H1 (cell line): ENCODE measurements around the gene MSH5. TPM values are rescaled to one million over a fixed set of nuclear protein-coding genes. Genes with fewer than 3 reads are reported as not detected.
A peak's percentile ranks its signal among the peaks of the same experiment; 100 is the strongest.

Experiments used
- CTCF ChIA-PET: fragments of 300-600 bp; sonication (Branson Sonifier 250); formaldehyde crosslinking; loops from one replicate; lab custom pipeline; 2021; ENCODE audit not compliant: partially characterized antibody; lab: Charles Lee
- POLR2A ChIA-PET: fragments of 300-600 bp; sonication (Branson Sonifier 250); formaldehyde crosslinking; loops from one replicate; lab custom pipeline; 2021; ENCODE audit warnings: inconsistent platforms; ENCODE audit not compliant: partially characterized antibody; lab: Charles Lee
- DNase-seq, 2 experiments: peaks; one replicate each; pipeline versions ENCODE4 v3.0.0 to v3.0.0-alpha.2; 2010 to 2022; ENCODE audit warnings: low spot score in 2 of 2, low read depth in 1 of 2, mixed read lengths in 1 of 2
- FAIRE-seq: peaks from 2 replicates; lab custom pipeline; 2011; peaks lifted over from hg19 to GRCh38; lab: Jason Lieb, UNC
- H2AFZ ChIP-seq: 2 replicates; pipeline ENCODE4 v1.8.1; 2012; ENCODE audit warnings: low read length, inconsistent platforms
- H2AK5ac ChIP-seq: 2 replicates; pipeline ENCODE4 v1.6.1; 2013; ENCODE audit warnings: low read depth, low read length
- H2BK120ac ChIP-seq: replicated peaks from 2 replicates; pipeline ENCODE3; 2013; ENCODE audit warnings: low read depth, low read length, inconsistent platforms
- H2BK12ac ChIP-seq: 2 replicates; pipeline ENCODE4 v1.6.1; 2013; ENCODE audit warnings: low read depth, low read length
- H2BK15ac ChIP-seq: 2 replicates; pipeline ENCODE4 v1.6.1; 2013; ENCODE audit warnings: low read length
- H2BK20ac ChIP-seq: 2 replicates; pipeline ENCODE4 v1.6.1; 2013; ENCODE audit warnings: low read length
- H2BK5ac ChIP-seq: 2 replicates; pipeline ENCODE4 v1.6.1; 2013; ENCODE audit warnings: low read depth, low read length
- H3K14ac ChIP-seq: 2 replicates; pipeline ENCODE4 v1.6.1; 2013; ENCODE audit warnings: inconsistent platforms; ENCODE audit not compliant: insufficient read length
- H3K18ac ChIP-seq: 2 replicates; pipeline ENCODE4 v1.6.1; 2013; ENCODE audit warnings: low read length; ENCODE audit errors: extremely low read depth
- H3K23ac ChIP-seq: 2 replicates; pipeline ENCODE4 v1.6.1; 2013; ENCODE audit warnings: inconsistent platforms; ENCODE audit not compliant: insufficient read length
- H3K23me2 ChIP-seq: 2 replicates; pipeline ENCODE4 v1.6.1; 2013; ENCODE audit warnings: low read depth, low read length
- H3K27ac ChIP-seq: 2 replicates; pipeline ENCODE4 v1.6.1; 2011; ENCODE audit warnings: low read depth, low read length, inconsistent platforms
- H3K27me3 ChIP-seq, 4 experiments: replicated peaks in 1 of 4; 1 replicate in 1 of 4; 2 replicates in 3 of 4; pipeline versions ENCODE4 v1.6.1 to v1.8.1; 2011 to 2013; ENCODE audit warnings: low read length in 3 of 4, mild to moderate bottlenecking in 3 of 4, inconsistent platforms in 2 of 4, mixed read lengths in 2 of 4, moderate library complexity in 1 of 4; ENCODE audit not compliant: control insufficient read depth in 3 of 4, insufficient read depth in 3 of 4; ENCODE audit errors: extremely low read depth in 1 of 4
- H3K36me3 ChIP-seq, 4 experiments: 2 replicates each; pipeline versions ENCODE4 v1.6.1 to v1.8.1; 2011 to 2013; ENCODE audit warnings: mild to moderate bottlenecking in 4 of 4, low read length in 3 of 4, moderate library complexity in 2 of 4, control low read depth in 1 of 4, inconsistent platforms in 1 of 4; ENCODE audit not compliant: insufficient read depth in 4 of 4, control insufficient read depth in 2 of 4
- H3K4ac ChIP-seq: replicated peaks from 2 replicates; pipeline ENCODE3; 2013; ENCODE audit warnings: low read length, low read depth, mixed read lengths, inconsistent platforms; ENCODE audit not compliant: insufficient read length
- H3K4me1 ChIP-seq, 4 experiments: replicated peaks in 1 of 4; 1 replicate in 1 of 4; 2 replicates in 3 of 4; pipeline versions ENCODE4 v1.6.1 to v1.8.1; 2011 to 2013; ENCODE audit warnings: low read length in 3 of 4, inconsistent platforms in 2 of 4, mixed read lengths in 1 of 4; ENCODE audit not compliant: insufficient read depth in 4 of 4, control insufficient read depth in 3 of 4
- H3K4me2 ChIP-seq, 2 experiments: 2 replicates each; pipeline versions ENCODE4 v1.6.1 to v1.8.1; 2011 to 2013; ENCODE audit warnings: low read depth in 2 of 2, low read length in 2 of 2, control low read depth in 1 of 2, inconsistent platforms in 1 of 2, mild to moderate bottlenecking in 1 of 2; ENCODE audit not compliant: insufficient read depth in 1 of 2
- H3K4me3 ChIP-seq, 4 experiments: fragments of 200-600, 300-600 bp in 1 of 4; sonication (generic), shearing (Covaris generic), sonication (Bioruptor Twin) in 1 of 4; 2 replicates each; pipeline versions ENCODE4 v1.5.1 to v1.8.1; 2011 to 2016; ENCODE audit warnings: low read length in 4 of 4, low read depth in 3 of 4, control low read depth in 2 of 4, inconsistent platforms in 2 of 4, mild to moderate bottlenecking in 2 of 4, mixed read lengths in 1 of 4, moderate library complexity in 1 of 4; ENCODE audit not compliant: insufficient read depth in 2 of 4; ENCODE audit errors: extremely low read depth in 1 of 4
- H3K56ac ChIP-seq: replicated peaks from 2 replicates; pipeline ENCODE3; 2013; ENCODE audit warnings: low read depth, mild to moderate bottlenecking, mixed read lengths, low read length, inconsistent platforms; ENCODE audit not compliant: insufficient read length
- H3K79me1 ChIP-seq: 2 replicates; pipeline ENCODE4 v1.6.1; 2013; ENCODE audit warnings: low read depth, low read length, control low read depth
- H3K79me2 ChIP-seq, 2 experiments: 2 replicates each; pipeline versions ENCODE4 v1.6.1 to v1.8.1; 2012 to 2013; ENCODE audit warnings: low read length in 2 of 2, mild to moderate bottlenecking in 2 of 2, inconsistent platforms in 1 of 2; ENCODE audit not compliant: insufficient read depth in 2 of 2, control insufficient read depth in 1 of 2
- H3K9ac ChIP-seq, 4 experiments: replicated peaks in 1 of 4; 1 replicate in 1 of 4; 2 replicates in 3 of 4; pipeline versions ENCODE4 v1.6.1 to v1.8.1; 2011 to 2013; ENCODE audit warnings: low read depth in 3 of 4, low read length in 3 of 4, control low read depth in 2 of 4, mild to moderate bottlenecking in 2 of 4, moderate library complexity in 2 of 4, inconsistent platforms in 1 of 4; ENCODE audit errors: extremely low read depth in 1 of 4
- H3K9me3 ChIP-seq, 2 experiments: 2 replicates each; pipeline versions ENCODE4 v1.6.1 to v1.8.1; 2012 to 2013; ENCODE audit warnings: mild to moderate bottlenecking in 2 of 2, moderate library complexity in 2 of 2, control low read depth in 1 of 2, inconsistent platforms in 1 of 2, low read depth in 1 of 2, low read length in 1 of 2, mixed read lengths in 1 of 2; ENCODE audit not compliant: insufficient read depth in 2 of 2
- H4K20me1 ChIP-seq, 2 experiments: replicated peaks in 1 of 2; 2 replicates each; pipeline versions ENCODE3 to v1.8.1; 2011 to 2013; ENCODE audit warnings: inconsistent platforms in 2 of 2, low read length in 2 of 2, mild to moderate bottlenecking in 1 of 2; ENCODE audit not compliant: insufficient read depth in 2 of 2, control insufficient read depth in 1 of 2
- H4K5ac ChIP-seq: 2 replicates; pipeline ENCODE4 v1.6.1; 2013; ENCODE audit warnings: low read length, low read depth, mixed read lengths, inconsistent platforms; ENCODE audit not compliant: insufficient read length
- H4K8ac ChIP-seq: 2 replicates; pipeline ENCODE4 v1.8.0; 2013; ENCODE audit warnings: mild to moderate bottlenecking, moderate library complexity, low read length, inconsistent platforms; ENCODE audit not compliant: insufficient read depth; ENCODE audit errors: extremely low read depth
- H4K91ac ChIP-seq: replicated peaks from 2 replicates; pipeline ENCODE3; 2013; ENCODE audit warnings: low read length, mixed read lengths, inconsistent platforms; ENCODE audit not compliant: insufficient read length
- ATF3 ChIP-seq: IDR thresholded peaks from 2 replicates; pipeline ENCODE4 v1.6.1; 2011; ENCODE audit warnings: low read depth, mild to moderate bottlenecking, low read length; ENCODE audit not compliant: insufficient read depth
- BRCA1 ChIP-seq: IDR thresholded peaks from 2 replicates; pipeline ENCODE4 v1.6.1; 2012; ENCODE audit warnings: low read depth, low read length, improper control_type of control experiment
- CBX8 ChIP-seq: fragments of 300-800, 300-1000 bp; sonication (generic); IDR thresholded peaks from 2 replicates; pipeline ENCODE4 v1.7.1; 2016; ENCODE audit warnings: low read depth, low read length, borderline replicate concordance
- E2F6 ChIP-seq: IDR thresholded peaks from 2 replicates; pipeline ENCODE4 v1.6.1; 2012; ENCODE audit warnings: inconsistent platforms
- FOSL1 ChIP-seq: IDR thresholded peaks from 2 replicates; pipeline ENCODE4 v1.6.1; 2011; ENCODE audit warnings: mild to moderate bottlenecking, low read depth, low read length, moderate library complexity; ENCODE audit not compliant: insufficient read depth
- GTF2F1 ChIP-seq: IDR thresholded peaks from 2 replicates; pipeline ENCODE4 v1.6.1; 2012; ENCODE audit warnings: low read depth, low read length, improper control_type of control experiment, borderline replicate concordance
- JUND ChIP-seq: IDR thresholded peaks from 2 replicates; pipeline ENCODE4 v1.6.1; 2011; ENCODE audit warnings: mild to moderate bottlenecking, improper control_type of control experiment, low read length
- POLR2A ChIP-seq, 2 experiments: IDR thresholded peaks; 1 replicate in 1 of 2; 2 replicates in 1 of 2; pipeline ENCODE4 v1.6.1; 2011; ENCODE audit warnings: low read depth in 2 of 2, low read length in 2 of 2, mild to moderate bottlenecking in 2 of 2; ENCODE audit errors: control extremely low read depth in 1 of 2
- RFX5 ChIP-seq: IDR thresholded peaks from 2 replicates; pipeline ENCODE4 v1.6.1; 2011; ENCODE audit warnings: low read depth, low read length, improper control_type of control experiment, borderline replicate concordance
- TCF12 ChIP-seq: IDR thresholded peaks from 2 replicates; pipeline ENCODE4 v1.6.1; 2011; ENCODE audit warnings: low read depth, mild to moderate bottlenecking, low read length
- USF2 ChIP-seq: IDR thresholded peaks from 2 replicates; pipeline ENCODE4 v1.6.1; 2011; ENCODE audit warnings: low read length, improper control_type of control experiment
- ZNF274 ChIP-seq: IDR thresholded peaks from 2 replicates; pipeline ENCODE4 v1.7.0; 2012; ENCODE audit warnings: low read length, borderline replicate concordance; ENCODE audit errors: extremely low read depth
- WGBS, 2 experiments: shearing (Covaris generic) in 1 of 2; methylation state at CpG; one replicate each; pipeline versions ENCODE4 v1.1.6 to v1.1.7; 2013 to 2015; ENCODE audit warnings: low lambda C conversion rate in 2 of 2, mixed read lengths in 2 of 2, inconsistent platforms in 1 of 2, low coverage in 1 of 2, missing lambda C conversion rate in 1 of 2; ENCODE audit not compliant: insufficient replicate concordance in 2 of 2, insufficient coverage in 1 of 2, insufficient read length in 1 of 2; ENCODE audit errors: extremely low coverage in 1 of 2, missing lambda C conversion rate in 1 of 2; 5-methylcytosine and 5-hydroxymethylcytosine counted together
- polyA plus RNA-seq, 7 experiments: library from polyadenylated mRNA; depleted of rRNA in 3 of 7; stranded (reverse) in 5 of 7; unstranded in 2 of 7; fragments of >200 nt in 5 of 7; fragments of 200-250 nt in 2 of 7; gene quantifications; 1 replicate in 5 of 7; 2 replicates in 1 of 7; 4 replicates in 1 of 7; pipeline versions ENCODE4 v1.2.1 to v1.2.3, GENCODE V29; 2011 to 2013; ENCODE audit warnings: missing spikeins in 2 of 7, mixed read lengths in 2 of 7
- total RNA-seq: library from RNA; stranded (reverse); fragmentation: NEBNext Ultra II Directional; extraction: Animal tissue kit (Norgen Biotek cat#: 25700); gene quantifications from 2 replicates; pipeline ENCODE4 v1.2.1, GENCODE V29; 2021

MSH5 gene
- total and polyA plus RNA-seq, 2 of the 8 experiments (the other 6 are each of a cell fraction or from before 2014, with no cell fraction given), result 25.3 to 26.5 TPM

- no peak overlapping the region for H4K91ac ChIP-seq
- peaks cover 4 to 43% (median 16%) of the 10 kb centered on the region in 4 experiments; a peak in 6 of 8 replicates for H3K36me3 ChIP-seq
- no peak overlapping the region for H4K8ac ChIP-seq
- no peak overlapping the region for H2AFZ ChIP-seq
- H3K23me2 ChIP-seq, result peaks cover 5% of the 10 kb centered on the region; the same call in 1 of the 2 replicates
- H3K27ac ChIP-seq, result no peak overlapping the region
- H3K9ac ChIP-seq, result no peak overlapping the region
- peaks cover 3% of the 10 kb centered on the region; the same call in 1 of the 2 replicates for H3K79me1 ChIP-seq
- H2BK20ac ChIP-seq, result no peak overlapping the region
- peaks cover 0 to 6% of the 10 kb centered on the region in 2 experiments for H4K20me1 ChIP-seq
- H3K79me2 ChIP-seq, result peaks cover 0 to 19% of the 10 kb centered on the region in 2 experiments; a peak in 2 of 4 replicates
- ChIA-PET CTCF (interaction anchor here (0.6 to 15.6 kb wide), 4 partner anchors 14 to 114 kb away, joined by 3 to 228 read pairs (median 6); partner anchors contain the start of genes LSM2 and VWA7), POLR2A (interaction anchor here (1.4 to 10.3 kb wide), 4 partner anchors 9 to 119 kb away, joined by 3 to 85 read pairs (median 6); partner anchors contain the start of gene VWA7)
- H3K4me3 ChIP-seq, result no peak overlapping the region
- 95% methylated on average over 11 of the region's 12 CpGs; no CpG with 5 or more reads in 1 of the 2 experiments for WGBS, 2 experiments
- no peak overlapping the region for H2AK5ac ChIP-seq
- H4K5ac ChIP-seq, result no peak overlapping the region
- H2BK5ac ChIP-seq, result no peak overlapping the region
- no peak overlapping the region for H3K18ac ChIP-seq
- H3K4ac ChIP-seq, result no peak overlapping the region
- H3K4me2 ChIP-seq, result no peak overlapping the region
- H3K27me3 ChIP-seq, result no peaks in the 10 kb centered on the region
- no peak for FAIRE-seq
- H2BK15ac ChIP-seq, result no peak overlapping the region
- H2BK120ac ChIP-seq, result no peak overlapping the region
- H3K56ac ChIP-seq, result peak overlapping the region; percentile 6
- H3K4me1 ChIP-seq, result peaks cover 0 to 2% (median under 1%) of the 10 kb centered on the region in 4 experiments; a peak in 3 of 7 replicates
- H3K23ac ChIP-seq, result no peak overlapping the region
- H3K14ac ChIP-seq, result no peak overlapping the region
- H2BK12ac ChIP-seq, result no peak overlapping the region
- no peaks in the 10 kb centered on the region for H3K9me3 ChIP-seq
- DNase-seq, result no peak
- no peak for TF ChIP-seq ATF3
- no peak for TF ChIP-seq ZNF274
- no peak for TF ChIP-seq E2F6
- no peak for TF ChIP-seq CBX8
- no peak for TF ChIP-seq JUND
- TF ChIP-seq FOSL1, result no peak
- TF ChIP-seq POLR2A (IDR thresholded peaks at IDR 0.05; ENCODE audit: control extremely low read depth in 1 of 2, low read depth in 2 of 2, low read length in 2 of 2), result no peak
- TF ChIP-seq TCF12, result no peak
- TF ChIP-seq RFX5, result no peak
- no peak for TF ChIP-seq GTF2F1
- no peak for TF ChIP-seq USF2
- TF ChIP-seq BRCA1, result no peak
These were observed 53.0 kb downstream of the MSH5 start for GRCh38 chr6:31792761-31793171.
